H1 (cell line): Measurements from ENCODE around the gene CEP170. TPM values are rescaled to one million over a fixed set of nuclear protein-coding genes. Genes with fewer than 3 reads are reported as not detected.

ENCODE experiments used
- CTCF ChIA-PET: fragments of 300-600 bp; sonication (Branson Sonifier 250); formaldehyde crosslinking; loops from one replicate; lab custom pipeline; 2021; ENCODE audit not compliant: partially characterized antibody; lab: Charles Lee
- POLR2A ChIA-PET: fragments of 300-600 bp; sonication (Branson Sonifier 250); formaldehyde crosslinking; loops from one replicate; lab custom pipeline; 2021; ENCODE audit warnings: inconsistent platforms; ENCODE audit not compliant: partially characterized antibody; lab: Charles Lee
- DNase-seq, 2 experiments: peaks; one replicate each; pipeline versions ENCODE4 v3.0.0 to v3.0.0-alpha.2; 2010 to 2022; ENCODE audit warnings: low spot score in 2 of 2, low read depth in 1 of 2, mixed read lengths in 1 of 2
- FAIRE-seq: peaks from 2 replicates; lab custom pipeline; 2011; peaks lifted over from hg19 to GRCh38; lab: Jason Lieb, UNC
- H2AFZ ChIP-seq: 2 replicates; pipeline ENCODE4 v1.8.1; 2012; ENCODE audit warnings: low read length, inconsistent platforms
- H2AK5ac ChIP-seq: 2 replicates; pipeline ENCODE4 v1.6.1; 2013; ENCODE audit warnings: low read depth, low read length
- H2BK120ac ChIP-seq: replicated peaks from 2 replicates; pipeline ENCODE3; 2013; ENCODE audit warnings: low read depth, low read length, inconsistent platforms
- H2BK12ac ChIP-seq: 2 replicates; pipeline ENCODE4 v1.6.1; 2013; ENCODE audit warnings: low read depth, low read length
- H2BK15ac ChIP-seq: 2 replicates; pipeline ENCODE4 v1.6.1; 2013; ENCODE audit warnings: low read length
- H2BK20ac ChIP-seq: 2 replicates; pipeline ENCODE4 v1.6.1; 2013; ENCODE audit warnings: low read length
- H2BK5ac ChIP-seq: 2 replicates; pipeline ENCODE4 v1.6.1; 2013; ENCODE audit warnings: low read depth, low read length
- H3K14ac ChIP-seq: 2 replicates; pipeline ENCODE4 v1.6.1; 2013; ENCODE audit warnings: inconsistent platforms; ENCODE audit not compliant: insufficient read length
- H3K18ac ChIP-seq: 2 replicates; pipeline ENCODE4 v1.6.1; 2013; ENCODE audit warnings: low read length; ENCODE audit errors: extremely low read depth
- H3K23ac ChIP-seq: 2 replicates; pipeline ENCODE4 v1.6.1; 2013; ENCODE audit warnings: inconsistent platforms; ENCODE audit not compliant: insufficient read length
- H3K23me2 ChIP-seq: 2 replicates; pipeline ENCODE4 v1.6.1; 2013; ENCODE audit warnings: low read depth, low read length
- H3K27ac ChIP-seq: 2 replicates; pipeline ENCODE4 v1.6.1; 2011; ENCODE audit warnings: low read depth, low read length, inconsistent platforms
- H3K27me3 ChIP-seq, 4 experiments: replicated peaks in 1 of 4; 1 replicate in 1 of 4; 2 replicates in 3 of 4; pipeline versions ENCODE4 v1.6.1 to v1.8.1; 2011 to 2013; ENCODE audit warnings: low read length in 3 of 4, mild to moderate bottlenecking in 3 of 4, inconsistent platforms in 2 of 4, mixed read lengths in 2 of 4, moderate library complexity in 1 of 4; ENCODE audit not compliant: control insufficient read depth in 3 of 4, insufficient read depth in 3 of 4; ENCODE audit errors: extremely low read depth in 1 of 4
- H3K36me3 ChIP-seq, 4 experiments: 2 replicates each; pipeline versions ENCODE4 v1.6.1 to v1.8.1; 2011 to 2013; ENCODE audit warnings: mild to moderate bottlenecking in 4 of 4, low read length in 3 of 4, moderate library complexity in 2 of 4, control low read depth in 1 of 4, inconsistent platforms in 1 of 4; ENCODE audit not compliant: insufficient read depth in 4 of 4, control insufficient read depth in 2 of 4
- H3K4ac ChIP-seq: replicated peaks from 2 replicates; pipeline ENCODE3; 2013; ENCODE audit warnings: low read length, low read depth, mixed read lengths, inconsistent platforms; ENCODE audit not compliant: insufficient read length
- H3K4me1 ChIP-seq, 4 experiments: replicated peaks in 1 of 4; 1 replicate in 1 of 4; 2 replicates in 3 of 4; pipeline versions ENCODE4 v1.6.1 to v1.8.1; 2011 to 2013; ENCODE audit warnings: low read length in 3 of 4, inconsistent platforms in 2 of 4, mixed read lengths in 1 of 4; ENCODE audit not compliant: insufficient read depth in 4 of 4, control insufficient read depth in 3 of 4
- H3K4me2 ChIP-seq, 2 experiments: 2 replicates each; pipeline versions ENCODE4 v1.6.1 to v1.8.1; 2011 to 2013; ENCODE audit warnings: low read depth in 2 of 2, low read length in 2 of 2, control low read depth in 1 of 2, inconsistent platforms in 1 of 2, mild to moderate bottlenecking in 1 of 2; ENCODE audit not compliant: insufficient read depth in 1 of 2
- H3K4me3 ChIP-seq, 4 experiments: fragments of 200-600, 300-600 bp in 1 of 4; sonication (generic), shearing (Covaris generic), sonication (Bioruptor Twin) in 1 of 4; 2 replicates each; pipeline versions ENCODE4 v1.5.1 to v1.8.1; 2011 to 2016; ENCODE audit warnings: low read length in 4 of 4, low read depth in 3 of 4, control low read depth in 2 of 4, inconsistent platforms in 2 of 4, mild to moderate bottlenecking in 2 of 4, mixed read lengths in 1 of 4, moderate library complexity in 1 of 4; ENCODE audit not compliant: insufficient read depth in 2 of 4; ENCODE audit errors: extremely low read depth in 1 of 4
- H3K56ac ChIP-seq: replicated peaks from 2 replicates; pipeline ENCODE3; 2013; ENCODE audit warnings: low read depth, mild to moderate bottlenecking, mixed read lengths, low read length, inconsistent platforms; ENCODE audit not compliant: insufficient read length
- H3K79me1 ChIP-seq: 2 replicates; pipeline ENCODE4 v1.6.1; 2013; ENCODE audit warnings: low read depth, low read length, control low read depth
- H3K79me2 ChIP-seq, 2 experiments: 2 replicates each; pipeline versions ENCODE4 v1.6.1 to v1.8.1; 2012 to 2013; ENCODE audit warnings: low read length in 2 of 2, mild to moderate bottlenecking in 2 of 2, inconsistent platforms in 1 of 2; ENCODE audit not compliant: insufficient read depth in 2 of 2, control insufficient read depth in 1 of 2
- H3K9ac ChIP-seq, 4 experiments: replicated peaks in 1 of 4; 1 replicate in 1 of 4; 2 replicates in 3 of 4; pipeline versions ENCODE4 v1.6.1 to v1.8.1; 2011 to 2013; ENCODE audit warnings: low read depth in 3 of 4, low read length in 3 of 4, control low read depth in 2 of 4, mild to moderate bottlenecking in 2 of 4, moderate library complexity in 2 of 4, inconsistent platforms in 1 of 4; ENCODE audit errors: extremely low read depth in 1 of 4
- H3K9me3 ChIP-seq, 2 experiments: 2 replicates each; pipeline versions ENCODE4 v1.6.1 to v1.8.1; 2012 to 2013; ENCODE audit warnings: mild to moderate bottlenecking in 2 of 2, moderate library complexity in 2 of 2, control low read depth in 1 of 2, inconsistent platforms in 1 of 2, low read depth in 1 of 2, low read length in 1 of 2, mixed read lengths in 1 of 2; ENCODE audit not compliant: insufficient read depth in 2 of 2
- H4K20me1 ChIP-seq, 2 experiments: replicated peaks in 1 of 2; 2 replicates each; pipeline versions ENCODE3 to v1.8.1; 2011 to 2013; ENCODE audit warnings: inconsistent platforms in 2 of 2, low read length in 2 of 2, mild to moderate bottlenecking in 1 of 2; ENCODE audit not compliant: insufficient read depth in 2 of 2, control insufficient read depth in 1 of 2
- H4K5ac ChIP-seq: 2 replicates; pipeline ENCODE4 v1.6.1; 2013; ENCODE audit warnings: low read length, low read depth, mixed read lengths, inconsistent platforms; ENCODE audit not compliant: insufficient read length
- H4K8ac ChIP-seq: 2 replicates; pipeline ENCODE4 v1.8.0; 2013; ENCODE audit warnings: mild to moderate bottlenecking, moderate library complexity, low read length, inconsistent platforms; ENCODE audit not compliant: insufficient read depth; ENCODE audit errors: extremely low read depth
- H4K91ac ChIP-seq: replicated peaks from 2 replicates; pipeline ENCODE3; 2013; ENCODE audit warnings: low read length, mixed read lengths, inconsistent platforms; ENCODE audit not compliant: insufficient read length
- BRCA1 ChIP-seq: IDR thresholded peaks from 2 replicates; pipeline ENCODE4 v1.6.1; 2012; ENCODE audit warnings: low read depth, low read length, improper control_type of control experiment
- CHD2 ChIP-seq: IDR thresholded peaks from 2 replicates; pipeline ENCODE4 v1.6.1; 2012; ENCODE audit warnings: low read length, improper control_type of control experiment
- FOSL1 ChIP-seq: IDR thresholded peaks from 2 replicates; pipeline ENCODE4 v1.6.1; 2011; ENCODE audit warnings: mild to moderate bottlenecking, low read depth, low read length, moderate library complexity; ENCODE audit not compliant: insufficient read depth
- POLR2AphosphoS5 ChIP-seq: IDR thresholded peaks from 2 replicates; pipeline ENCODE4 v1.6.1; 2011; ENCODE audit warnings: low read depth, low read length
- RBBP5 ChIP-seq: IDR thresholded peaks from 2 replicates; pipeline ENCODE4 v1.7.1; 2012; ENCODE audit warnings: low read depth, mild to moderate bottlenecking, inconsistent platforms, low read length, moderate library complexity, borderline replicate concordance
- RXRA ChIP-seq: IDR thresholded peaks from 2 replicates; pipeline ENCODE4 v1.6.1; 2011; ENCODE audit warnings: low read depth, mild to moderate bottlenecking, low read length, moderate library complexity; ENCODE audit not compliant: insufficient read depth
- SIRT6 ChIP-seq: IDR thresholded peaks from one replicate; pipeline ENCODE4 v1.7.1; 2012; ENCODE audit warnings: low read length, inconsistent platforms
- SIX5 ChIP-seq: IDR thresholded peaks from 2 replicates; pipeline ENCODE4 v1.6.1; 2011; ENCODE audit warnings: mild to moderate bottlenecking, low read depth, low read length
- SP1 ChIP-seq: IDR thresholded peaks from 2 replicates; pipeline ENCODE4 v1.6.1; 2011; ENCODE audit warnings: low read depth, low read length
- WGBS, 2 experiments: shearing (Covaris generic) in 1 of 2; methylation state at CpG; one replicate each; pipeline versions ENCODE4 v1.1.6 to v1.1.7; 2013 to 2015; ENCODE audit warnings: low lambda C conversion rate in 2 of 2, mixed read lengths in 2 of 2, inconsistent platforms in 1 of 2, low coverage in 1 of 2, missing lambda C conversion rate in 1 of 2; ENCODE audit not compliant: insufficient replicate concordance in 2 of 2, insufficient coverage in 1 of 2, insufficient read length in 1 of 2; ENCODE audit errors: extremely low coverage in 1 of 2, missing lambda C conversion rate in 1 of 2; 5-methylcytosine and 5-hydroxymethylcytosine counted together
- polyA plus RNA-seq, 7 experiments: library from polyadenylated mRNA; depleted of rRNA in 3 of 7; stranded (reverse) in 5 of 7; unstranded in 2 of 7; fragments of >200 nt in 5 of 7; fragments of 200-250 nt in 2 of 7; gene quantifications; 1 replicate in 5 of 7; 2 replicates in 1 of 7; 4 replicates in 1 of 7; pipeline versions ENCODE4 v1.2.1 to v1.2.3, GENCODE V29; 2011 to 2013; ENCODE audit warnings: missing spikeins in 2 of 7, mixed read lengths in 2 of 7
- total RNA-seq: library from RNA; stranded (reverse); fragmentation: NEBNext Ultra II Directional; extraction: Animal tissue kit (Norgen Biotek cat#: 25700); gene quantifications from 2 replicates; pipeline ENCODE4 v1.2.1, GENCODE V29; 2021

The CEP170 gene
- total and polyA plus RNA-seq, 2 of the 8 experiments (the other 6 are each of a cell fraction or from before 2014, with no cell fraction given) = 33.1 to 97.2 TPM

- Histone ChIP-seq H3K18ac (no peak overlapping the region), H4K91ac (no peak overlapping the region), H4K20me1 (no peaks in the 10 kb centered on the region), H3K23ac (no peak overlapping the region), H3K9ac (no peak overlapping the region), H3K4ac (no peak overlapping the region), H2AK5ac (no peak overlapping the region), H3K27me3 (no peaks in the 10 kb centered on the region), H3K56ac (no peak overlapping the region), H3K4me2 (no peak overlapping the region), H2AFZ (no peak overlapping the region), H4K8ac (no peak overlapping the region), H3K23me2 (peaks cover 6% of the 10 kb centered on the region; the same call in 1 of the 2 replicates), H3K9me3 (no peaks in the 10 kb centered on the region), H2BK5ac (no peak overlapping the region), H2BK20ac (no peak overlapping the region), H3K14ac (no peak overlapping the region), H3K36me3 (no peaks in the 10 kb centered on the region), H3K4me1 (no peaks in the 10 kb centered on the region), H3K79me1 (no peaks in the 10 kb centered on the region), H2BK15ac (no peak overlapping the region), H2BK120ac (no peak overlapping the region), H4K5ac (no peak overlapping the region), H3K27ac (no peak overlapping the region), H3K79me2 (peaks cover 0 to 3% of the 10 kb centered on the region in 2 experiments; a peak in 1 of 4 replicates), H2BK12ac (no peak overlapping the region), H3K4me3 (no peak overlapping the region)
- TF ChIP-seq SIX5 (no peak), RXRA (no peak), CHD2 (no peak), SP1 (no peak), FOSL1 (no peak), RBBP5 (no peak), SIRT6 (no peak), POLR2AphosphoS5 (no peak), BRCA1 (no peak)
- no peak for FAIRE-seq
- CTCF ChIA-PET = no interaction called here
- WGBS, 2 experiments = 71% methylated on average over 4 of the region's 4 CpGs; no CpG with 5 or more reads in 1 of the 2 experiments
- DNase-seq = no peak
- POLR2A ChIA-PET = no interaction called here
Measured at GRCh38 chr1:243260221-243260880, 5.3 kb upstream of the CEP170 start.
